GM13977 (cell line): Measurements from ENCODE around the gene COL4A2.
A peak's percentile ranks its signal among the peaks of the same experiment; 100 is the strongest.

Experiments
- DNase-seq: peaks from one replicate; pipeline ENCODE4 v3.0.0; 2012; ENCODE audit warnings: low spot score
- in situ Hi-C: fragments of 300-500 bp; cut with MboI; formaldehyde crosslinking; loops from one replicate; pipeline ENCODE4 v1.12.0; 2022; ENCODE audit warnings: low sequenced_read_pairs, low pct_unique_long_range_greater_than_20kb, mixed read lengths, inconsistent platforms; ENCODE audit not compliant: unreplicated experiment
- TF ChIP-seq, protein P1 (sequence below): IDR thresholded peaks from 2 replicates; pipeline ENCODE4 v1.5.1; 2012; ENCODE audit warnings: mild to moderate bottlenecking, control low read depth; ENCODE audit not compliant: insufficient read depth; ENCODE audit errors: extremely low read depth, missing control alignments

COL4A2 gene

GRCh38 chr13:110442930-110443621 is 136.0 kb downstream of the COL4A2 start:
- in situ Hi-C loops = no loop called here
- no peak for DNase-seq
- TF ChIP-seq, protein P1, sequence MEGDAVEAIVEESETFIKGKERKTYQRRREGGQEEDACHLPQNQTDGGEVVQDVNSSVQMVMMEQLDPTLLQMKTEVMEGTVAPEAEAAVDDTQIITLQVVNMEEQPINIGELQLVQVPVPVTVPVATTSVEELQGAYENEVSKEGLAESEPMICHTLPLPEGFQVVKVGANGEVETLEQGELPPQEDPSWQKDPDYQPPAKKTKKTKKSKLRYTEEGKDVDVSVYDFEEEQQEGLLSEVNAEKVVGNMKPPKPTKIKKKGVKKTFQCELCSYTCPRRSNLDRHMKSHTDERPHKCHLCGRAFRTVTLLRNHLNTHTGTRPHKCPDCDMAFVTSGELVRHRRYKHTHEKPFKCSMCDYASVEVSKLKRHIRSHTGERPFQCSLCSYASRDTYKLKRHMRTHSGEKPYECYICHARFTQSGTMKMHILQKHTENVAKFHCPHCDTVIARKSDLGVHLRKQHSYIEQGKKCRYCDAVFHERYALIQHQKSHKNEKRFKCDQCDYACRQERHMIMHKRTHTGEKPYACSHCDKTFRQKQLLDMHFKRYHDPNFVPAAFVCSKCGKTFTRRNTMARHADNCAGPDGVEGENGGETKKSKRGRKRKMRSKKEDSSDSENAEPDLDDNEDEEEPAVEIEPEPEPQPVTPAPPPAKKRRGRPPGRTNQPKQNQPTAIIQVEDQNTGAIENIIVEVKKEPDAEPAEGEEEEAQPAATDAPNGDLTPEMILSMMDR = no peak

- in situ Hi-C loops = no loop called here
- no peak for DNase-seq
- TF ChIP-seq, protein P1 = no peak
Measured at GRCh38 chr13:110443622-110444225, 136.6 kb downstream of the COL4A2 start.

- DNase-seq = peak; percentile 71
- TF ChIP-seq, protein P1 = peak; percentile 58
- in situ Hi-C loops = no loop called here
Measured at GRCh38 chr13:110444226-110444653, 137.2 kb downstream of the COL4A2 start.

- TF ChIP-seq, protein P1 = no peak
- DNase-seq = no peak
- in situ Hi-C loops = no loop called here
Measured at GRCh38 chr13:110445183-110445582, 138.1 kb downstream of the COL4A2 start.

DNA sequence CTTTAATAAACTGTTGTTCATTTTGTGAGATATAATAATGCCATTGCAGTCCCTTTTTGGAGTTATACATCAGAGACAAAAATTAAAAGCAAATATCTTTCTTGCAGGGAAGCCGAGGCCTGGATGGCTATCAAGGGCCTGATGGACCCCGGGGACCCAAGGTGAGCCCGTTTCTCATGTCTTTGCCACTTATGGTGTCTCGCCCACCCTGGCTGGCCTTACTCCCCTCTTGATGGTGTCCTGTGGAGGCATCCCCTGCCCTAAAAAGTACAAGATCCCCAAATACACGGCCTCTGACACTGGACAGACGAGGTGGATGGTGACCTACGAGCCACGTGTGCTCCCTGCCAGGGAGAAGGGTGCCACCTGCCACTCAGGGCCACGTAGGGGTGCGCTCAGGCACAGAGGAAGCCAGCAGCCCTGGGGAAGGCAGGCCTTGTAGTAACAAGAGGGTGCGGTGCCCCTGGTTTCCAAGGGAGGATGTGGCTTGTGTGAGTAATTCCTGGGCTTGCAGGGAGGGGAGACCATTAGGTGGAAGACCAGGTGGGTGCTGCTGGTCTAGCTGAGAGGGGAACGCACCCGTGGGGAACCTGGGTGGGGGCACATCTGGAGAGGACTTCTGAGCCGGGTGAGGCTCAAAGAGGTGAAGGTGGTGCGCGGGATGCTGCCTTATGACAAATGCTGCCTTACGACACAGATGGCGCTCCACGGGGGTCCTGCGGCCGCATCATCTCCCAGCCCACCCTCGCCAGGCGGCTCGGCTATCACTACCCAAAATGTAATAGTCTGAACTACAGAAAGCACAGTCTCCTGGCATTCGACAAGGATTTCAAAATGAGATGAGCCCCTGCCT is 138.9 kb downstream of the COL4A2 start:
- TF ChIP-seq, protein P1 = no peak
- DNase-seq = no peak
- in situ Hi-C loops = no loop called here

- TF ChIP-seq, protein P1 = no peak
- DNase-seq = no peak
- in situ Hi-C loops = no loop called here
Measured at GRCh38 chr13:110446575-110446890, 139.4 kb downstream of the COL4A2 start.
